ENCODE data around the gene SPESP1.
"Not testable (repeated sequence)": the region's sequence is repeated elsewhere in the genome, so short reads cannot be mapped to it uniquely, and the experiment has no call there.

Gene SPESP1

GRCh38 chr15:68910816-68911215 is 19.5 kb upstream of the SPESP1 start:
- no peak overlapping the region for H3K9ac ChIP-seq (ENCODE audit: low read length)
- no peaks in the 10 kb centered on the region for H3K36me3 ChIP-seq (ENCODE audit: control insufficient read depth, insufficient read depth, low read length)
- H3K4me3 ChIP-seq (ENCODE audit: low read length): no peak overlapping the region
- no peaks in the 10 kb centered on the region for H3K27me3 ChIP-seq (ENCODE audit: control insufficient read depth, insufficient read depth, low read length)
- H3K9me3 ChIP-seq (ENCODE audit: control insufficient read depth, low read length): no peaks in the 10 kb centered on the region
- H3K4me1 ChIP-seq (ENCODE audit: control insufficient read depth, insufficient read depth, low read length): no peaks in the 10 kb centered on the region

DNA sequence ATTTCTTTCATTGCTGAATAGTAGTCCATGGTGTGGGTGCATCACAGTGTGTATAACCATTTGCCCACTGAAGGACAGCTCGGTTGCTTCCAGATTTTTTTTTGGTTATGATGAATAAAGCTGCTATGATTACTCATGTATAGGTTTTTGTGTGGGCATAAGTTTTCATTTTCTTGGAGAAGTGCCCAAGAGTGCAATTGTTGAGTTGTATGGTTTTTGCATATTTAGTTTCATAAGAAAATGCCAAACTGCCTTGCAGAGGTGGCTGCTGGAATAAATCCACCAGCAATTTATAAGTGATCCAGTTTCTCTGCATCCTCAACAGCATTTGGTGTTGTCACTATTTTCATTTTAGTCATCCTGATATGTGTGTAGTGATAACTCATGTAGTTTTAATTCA is 8.4 kb upstream of the SPESP1 start:
- Histone ChIP-seq H3K9me3 (ENCODE audit: control insufficient read depth, low read length) (no peaks in the 10 kb centered on the region), H3K4me3 (ENCODE audit: low read length) (no peak overlapping the region), H3K27me3 (ENCODE audit: control insufficient read depth, insufficient read depth, low read length) (no peaks in the 10 kb centered on the region), H3K36me3 (ENCODE audit: control insufficient read depth, insufficient read depth, low read length) (no peaks in the 10 kb centered on the region), H3K9ac (ENCODE audit: low read length) (no peak overlapping the region), H3K4me1 (ENCODE audit: control insufficient read depth, insufficient read depth, low read length) (no peaks in the 10 kb centered on the region)

DNA sequence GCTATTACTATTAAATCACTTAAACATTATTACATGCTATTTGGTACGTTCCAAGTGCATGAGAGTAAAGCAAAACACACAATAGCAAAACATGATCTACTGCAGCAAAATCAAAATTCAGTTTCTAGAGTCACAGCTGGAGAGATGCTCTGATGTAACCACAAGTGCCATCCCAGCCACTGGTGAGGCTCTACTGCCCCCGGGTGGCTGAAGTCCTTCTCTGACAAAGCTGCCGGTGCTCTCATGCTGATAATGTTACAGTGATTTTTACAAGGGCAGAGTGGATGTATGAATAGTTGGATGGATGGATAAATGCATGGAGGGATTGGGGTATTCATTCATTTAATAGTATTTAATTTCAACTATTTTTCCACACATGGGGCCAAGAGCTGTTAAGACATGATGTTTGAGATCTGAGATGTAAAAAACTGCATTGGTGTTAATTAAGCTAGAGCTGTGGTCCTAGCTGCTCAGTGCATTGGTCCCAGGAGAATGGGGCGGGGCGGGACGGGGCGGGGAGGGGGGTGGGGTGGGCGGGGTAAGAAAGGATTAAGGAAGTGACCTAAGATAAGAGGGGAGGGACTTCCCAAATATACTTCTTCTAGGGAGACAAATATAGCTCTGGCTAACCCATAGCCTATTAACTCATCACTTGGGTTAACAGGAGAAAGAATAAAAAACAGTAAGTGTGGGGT is 5.3 kb upstream of the SPESP1 start:
- H3K4me3 ChIP-seq (ENCODE audit: low read length): no peak overlapping the region
- H3K9me3 ChIP-seq (ENCODE audit: control insufficient read depth, low read length): no peaks in the 10 kb centered on the region
- H3K9ac ChIP-seq (ENCODE audit: low read length): no peak overlapping the region
- H3K27me3 ChIP-seq (ENCODE audit: control insufficient read depth, insufficient read depth, low read length): no peaks in the 10 kb centered on the region
- no peaks in the 10 kb centered on the region for H3K4me1 ChIP-seq (ENCODE audit: control insufficient read depth, insufficient read depth, low read length)
- no peaks in the 10 kb centered on the region for H3K36me3 ChIP-seq (ENCODE audit: control insufficient read depth, insufficient read depth, low read length)

DNA sequence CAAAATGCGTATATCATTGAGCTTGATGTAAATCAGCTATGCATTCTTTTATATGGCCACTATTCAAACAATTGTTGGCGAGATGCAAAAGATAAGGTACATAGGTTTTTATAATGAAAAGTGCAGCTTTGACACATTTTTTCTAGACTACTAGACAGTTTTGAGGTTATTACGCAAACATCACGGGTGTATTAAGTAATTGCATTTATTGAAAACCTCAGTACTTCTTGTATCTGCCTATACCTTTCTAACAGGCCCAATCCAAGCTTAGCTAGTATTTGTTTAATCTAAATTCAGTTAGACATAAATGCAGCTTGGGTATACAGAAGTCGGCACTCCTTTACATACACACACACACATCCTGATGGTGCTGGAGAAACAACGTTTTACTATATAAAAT is 2.7 kb downstream of the SPESP1 start:
- H3K9ac ChIP-seq (ENCODE audit: low read length): no peak overlapping the region
- H3K36me3 ChIP-seq (ENCODE audit: control insufficient read depth, insufficient read depth, low read length): no peaks in the 10 kb centered on the region
- H3K9me3 ChIP-seq (ENCODE audit: control insufficient read depth, low read length): no peaks in the 10 kb centered on the region
- H3K4me1 ChIP-seq (ENCODE audit: control insufficient read depth, insufficient read depth, low read length): no peaks in the 10 kb centered on the region
- no peak overlapping the region for H3K4me3 ChIP-seq (ENCODE audit: low read length)
- H3K27me3 ChIP-seq (ENCODE audit: control insufficient read depth, insufficient read depth, low read length): no peaks in the 10 kb centered on the region

GRCh38 chr15:68934341-68934740 is 4.0 kb downstream of the SPESP1 start:
- Histone ChIP-seq H3K27me3 (ENCODE audit: control insufficient read depth, insufficient read depth, low read length) (no peaks in the 10 kb centered on the region), H3K36me3 (ENCODE audit: control insufficient read depth, insufficient read depth, low read length) (no peaks in the 10 kb centered on the region), H3K4me1 (ENCODE audit: control insufficient read depth, insufficient read depth, low read length) (no peaks in the 10 kb centered on the region), H3K9me3 (ENCODE audit: control insufficient read depth, low read length) (no peaks in the 10 kb centered on the region), H3K9ac (ENCODE audit: low read length) (no peak overlapping the region), H3K4me3 (ENCODE audit: low read length) (no peak overlapping the region)

DNA sequence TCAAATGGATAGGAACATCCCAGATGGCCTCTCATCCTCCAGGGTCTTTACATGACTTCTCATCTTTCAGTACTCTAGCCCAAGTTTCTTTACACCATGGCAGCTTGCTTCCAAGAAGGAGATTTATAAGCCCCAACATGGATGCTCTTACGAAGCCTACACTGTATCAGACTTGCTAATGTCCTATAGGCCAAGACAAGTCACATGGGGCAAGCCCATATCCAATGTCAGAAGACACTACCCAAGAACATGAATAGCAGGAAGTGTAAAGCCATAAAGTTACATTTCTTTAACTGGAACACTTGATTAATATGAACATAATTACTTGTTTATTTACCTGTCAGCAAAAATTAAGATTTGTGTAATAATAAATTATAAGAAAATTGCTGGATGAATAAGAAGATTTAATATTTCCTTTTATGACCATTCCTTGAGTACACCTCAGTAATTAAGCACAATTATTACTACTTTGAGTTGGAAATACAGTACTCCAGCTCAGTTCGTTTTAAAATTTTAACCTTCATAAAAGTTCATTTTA is 5.1 kb downstream of the SPESP1 start:
- no peaks in the 10 kb centered on the region for H3K4me1 ChIP-seq (ENCODE audit: control insufficient read depth, insufficient read depth, low read length)
- H3K4me3 ChIP-seq (ENCODE audit: low read length): no peak overlapping the region
- H3K9me3 ChIP-seq (ENCODE audit: control insufficient read depth, low read length): no peaks in the 10 kb centered on the region
- H3K9ac ChIP-seq (ENCODE audit: low read length): no peak overlapping the region
- no peaks in the 10 kb centered on the region for H3K36me3 ChIP-seq (ENCODE audit: control insufficient read depth, insufficient read depth, low read length)
- no peaks in the 10 kb centered on the region for H3K27me3 ChIP-seq (ENCODE audit: control insufficient read depth, insufficient read depth, low read length)

DNA sequence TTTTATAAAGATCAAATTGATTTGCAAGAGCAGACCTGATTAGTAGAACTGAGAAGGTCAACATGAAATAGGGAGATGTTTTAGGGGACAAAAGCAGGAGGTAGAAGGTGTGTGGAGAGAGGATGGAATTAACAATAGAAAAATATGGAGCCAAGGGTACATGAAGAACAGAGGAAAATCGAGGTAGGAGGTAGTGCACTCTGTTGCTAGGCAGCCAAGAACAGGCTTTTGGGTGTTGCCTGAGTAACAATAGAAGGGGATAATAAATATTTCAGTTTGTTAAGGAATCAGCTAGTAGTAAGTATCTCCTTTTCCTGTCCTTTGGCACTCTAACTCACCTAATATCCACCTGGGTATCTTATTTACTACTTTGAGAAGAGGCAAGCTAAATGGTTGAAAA is 9.2 kb downstream of the SPESP1 start:
- Histone ChIP-seq H3K36me3 (ENCODE audit: control insufficient read depth, insufficient read depth, low read length) (no peaks in the 10 kb centered on the region), H3K9me3 (ENCODE audit: control insufficient read depth, low read length) (no peaks in the 10 kb centered on the region), H3K4me1 (ENCODE audit: control insufficient read depth, insufficient read depth, low read length) (no peaks in the 10 kb centered on the region), H3K9ac (ENCODE audit: low read length) (no peak overlapping the region), H3K27me3 (ENCODE audit: control insufficient read depth, insufficient read depth, low read length) (no peaks in the 10 kb centered on the region), H3K4me3 (ENCODE audit: low read length) (no peak overlapping the region)

GRCh38 chr15:68951813-68952212 is 21.5 kb downstream of the SPESP1 start:
- no peaks in the 10 kb centered on the region for H3K27me3 ChIP-seq (ENCODE audit: control insufficient read depth, insufficient read depth, low read length)
- H3K36me3 ChIP-seq (ENCODE audit: control insufficient read depth, insufficient read depth, low read length): no peaks in the 10 kb centered on the region
- no peaks in the 10 kb centered on the region for H3K4me1 ChIP-seq (ENCODE audit: control insufficient read depth, insufficient read depth, low read length)
- H3K9ac ChIP-seq (ENCODE audit: low read length): no peak overlapping the region
- H3K9me3 ChIP-seq (ENCODE audit: control insufficient read depth, low read length): no peaks in the 10 kb centered on the region
- H3K4me3 ChIP-seq (ENCODE audit: low read length): no peak overlapping the region

GRCh38 chr15:68957696-68958095 is 27.4 kb downstream of the SPESP1 start:
- Histone ChIP-seq H3K36me3 (ENCODE audit: control insufficient read depth, insufficient read depth, low read length) (no peaks in the 10 kb centered on the region), H3K9me3 (ENCODE audit: control insufficient read depth, low read length) (no peaks in the 10 kb centered on the region), H3K4me1 (ENCODE audit: control insufficient read depth, insufficient read depth, low read length) (no peaks in the 10 kb centered on the region), H3K9ac (ENCODE audit: low read length) (no peak overlapping the region), H3K4me3 (ENCODE audit: low read length) (no peak overlapping the region), H3K27me3 (ENCODE audit: control insufficient read depth, insufficient read depth, low read length) (no peaks in the 10 kb centered on the region)

DNA sequence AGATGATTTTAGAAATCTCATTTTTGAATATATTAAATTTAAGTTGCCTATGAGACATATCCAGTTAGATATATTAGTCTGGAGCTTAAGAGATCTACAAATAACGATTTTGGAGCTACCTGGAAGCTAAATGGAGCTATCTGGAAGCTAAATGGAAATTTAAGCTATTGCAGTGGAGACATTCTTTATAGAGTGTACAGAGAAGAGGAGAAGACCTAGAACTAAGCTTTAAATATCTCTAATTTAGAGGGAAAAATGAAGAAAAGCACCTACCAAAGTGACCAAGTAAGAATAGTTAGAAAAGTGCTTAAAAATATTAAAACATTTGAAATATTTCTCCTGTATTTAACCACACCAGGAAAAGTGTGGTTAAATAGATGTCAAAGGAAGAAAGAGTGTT is 28.3 kb downstream of the SPESP1 start:
- no peaks in the 10 kb centered on the region for H3K27me3 ChIP-seq (ENCODE audit: control insufficient read depth, insufficient read depth, low read length)
- H3K36me3 ChIP-seq (ENCODE audit: control insufficient read depth, insufficient read depth, low read length): no peaks in the 10 kb centered on the region
- no peak overlapping the region for H3K4me3 ChIP-seq (ENCODE audit: low read length)
- no peaks in the 10 kb centered on the region for H3K9me3 ChIP-seq (ENCODE audit: control insufficient read depth, low read length)
- H3K4me1 ChIP-seq (ENCODE audit: control insufficient read depth, insufficient read depth, low read length): no peaks in the 10 kb centered on the region
- no peak overlapping the region for H3K9ac ChIP-seq (ENCODE audit: low read length)

GRCh38 chr15:68962465-68962864 is 32.1 kb downstream of the SPESP1 start:
- Histone ChIP-seq H3K36me3 (ENCODE audit: control insufficient read depth, insufficient read depth, low read length) (no peaks in the 10 kb centered on the region), H3K4me3 (ENCODE audit: low read length) (no peak overlapping the region), H3K27me3 (ENCODE audit: control insufficient read depth, insufficient read depth, low read length) (no peaks in the 10 kb centered on the region), H3K4me1 (ENCODE audit: control insufficient read depth, insufficient read depth, low read length) (no peaks in the 10 kb centered on the region), H3K9me3 (ENCODE audit: control insufficient read depth, low read length) (no peaks in the 10 kb centered on the region), H3K9ac (ENCODE audit: low read length) (no peak overlapping the region)

- H3K9ac ChIP-seq (ENCODE audit: low read length); H3K4me3 ChIP-seq (ENCODE audit: low read length); H3K27me3 ChIP-seq (ENCODE audit: control insufficient read depth, insufficient read depth, low read length); H3K4me1 ChIP-seq (ENCODE audit: control insufficient read depth, insufficient read depth, low read length); H3K9me3 ChIP-seq (ENCODE audit: control insufficient read depth, low read length); H3K36me3 ChIP-seq (ENCODE audit: control insufficient read depth, insufficient read depth, low read length): not testable (repeated sequence)
Measured at GRCh38 chr15:68963719-68964118, 33.4 kb downstream of the SPESP1 start.

DNA sequence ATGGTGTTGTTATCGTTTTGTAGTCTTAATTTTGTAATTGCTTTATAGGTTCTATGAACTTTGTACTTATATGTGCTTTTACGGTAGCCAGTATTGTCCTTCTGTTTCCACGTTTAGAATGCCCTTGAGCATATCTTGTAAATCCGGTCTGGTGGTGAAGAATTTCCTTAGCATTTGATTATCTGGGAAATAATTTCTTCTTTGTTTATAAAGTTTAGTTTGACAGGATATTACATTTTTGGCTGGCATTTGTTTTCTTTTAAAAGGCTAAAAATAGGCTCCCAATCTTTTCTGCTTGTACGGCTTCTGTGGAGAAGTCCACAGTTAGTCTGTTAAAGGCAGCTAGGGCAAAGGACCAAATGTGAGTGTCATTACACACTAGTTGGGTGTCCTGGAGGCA is 36.7 kb downstream of the SPESP1 start:
- Histone ChIP-seq H3K36me3 (ENCODE audit: control insufficient read depth, insufficient read depth, low read length) (no peaks in the 10 kb centered on the region), H3K4me1 (ENCODE audit: control insufficient read depth, insufficient read depth, low read length) (no peaks in the 10 kb centered on the region), H3K9me3 (ENCODE audit: control insufficient read depth, low read length) (no peaks in the 10 kb centered on the region), H3K9ac (ENCODE audit: low read length) (no peak overlapping the region), H3K27me3 (ENCODE audit: control insufficient read depth, insufficient read depth, low read length) (no peaks in the 10 kb centered on the region), H3K4me3 (ENCODE audit: low read length) (no peak overlapping the region)

Data from mucosa of stomach (tissue), 1 donor.